ENCODE results near the gene POLR1H.
"Not testable (repeated sequence)": the region's sequence is repeated elsewhere in the genome, so short reads cannot be mapped to it uniquely, and the experiment has no call there.

The POLR1H gene

GRCh38 chr6:30061092-30061857 lies at the start of gene POLR1H:
POLR1H (plus strand) TSS chr6:30061265; CDS start chr6:30061525, 260 bp downstream.
- peak; percentile 95 for DNase-seq (ENCODE audit: low read depth)

- peak; percentile 18 for DNase-seq (ENCODE audit: low read depth)
Observed at GRCh38 chr6:30013291-30013922, 47.7 kb upstream of the POLR1H start.

- no peak for DNase-seq (ENCODE audit: low read depth)
Observed at GRCh38 chr6:30019819-30020218, 41.2 kb upstream of the POLR1H start.

GRCh38 chr6:30020626-30021025 lies 40.4 kb upstream of the POLR1H start:
- no peak for DNase-seq (ENCODE audit: low read depth)

- no peak for DNase-seq (ENCODE audit: low read depth)
Observed at GRCh38 chr6:30022189-30022588, 38.9 kb upstream of the POLR1H start.

GRCh38 chr6:30022712-30023111 lies 38.4 kb upstream of the POLR1H start:
- DNase-seq (ENCODE audit: low read depth), result not testable (repeated sequence)

- no peak for DNase-seq (ENCODE audit: low read depth)
Observed at GRCh38 chr6:30025186-30025585, 35.9 kb upstream of the POLR1H start.

- DNase-seq (ENCODE audit: low read depth), result no peak
Observed at GRCh38 chr6:30029588-30029987, 31.5 kb upstream of the POLR1H start.

GRCh38 chr6:30031381-30031780 lies 29.7 kb upstream of the POLR1H start:
- DNase-seq (ENCODE audit: low read depth), result no peak

GRCh38 chr6:30033440-30033839 lies 27.6 kb upstream of the POLR1H start:
- DNase-seq (ENCODE audit: low read depth), result peak; percentile 1

- no peak for DNase-seq (ENCODE audit: low read depth)
Observed at GRCh38 chr6:30035784-30036183, 25.3 kb upstream of the POLR1H start.

GRCh38 chr6:30037182-30037788 lies 23.8 kb upstream of the POLR1H start:
- DNase-seq (ENCODE audit: low read depth), result peak; percentile 34

- DNase-seq (ENCODE audit: low read depth), result no peak
Observed at GRCh38 chr6:30041221-30041620, 19.8 kb upstream of the POLR1H start.

GRCh38 chr6:30041821-30042220 lies 19.2 kb upstream of the POLR1H start:
- no peak for DNase-seq (ENCODE audit: low read depth)

- no peak for DNase-seq (ENCODE audit: low read depth)
Observed at GRCh38 chr6:30042476-30042875, 18.6 kb upstream of the POLR1H start.

GRCh38 chr6:30042914-30043313 lies 18.2 kb upstream of the POLR1H start:
- no peak for DNase-seq (ENCODE audit: low read depth)

- DNase-seq (ENCODE audit: low read depth), result no peak
Observed at GRCh38 chr6:30043744-30044143, 17.3 kb upstream of the POLR1H start.

GRCh38 chr6:30044630-30045029 lies 16.4 kb upstream of the POLR1H start:
- DNase-seq (ENCODE audit: low read depth), result peak; percentile 71

GRCh38 chr6:30047220-30047619 lies 13.8 kb upstream of the POLR1H start:
- no peak for DNase-seq (ENCODE audit: low read depth)

- DNase-seq (ENCODE audit: low read depth), result no peak
Observed at GRCh38 chr6:30053682-30054081, 7.4 kb upstream of the POLR1H start.

GRCh38 chr6:30055513-30055912 lies 5.6 kb upstream of the POLR1H start:
- no peak for DNase-seq (ENCODE audit: low read depth)

GRCh38 chr6:30060606-30061091 lies 416 bp upstream of the POLR1H start:
- peak; percentile 49 for DNase-seq (ENCODE audit: low read depth)

- DNase-seq (ENCODE audit: low read depth), result no peak
Observed at GRCh38 chr6:30061858-30062458, 893 bp downstream of the POLR1H start.
